Endothelial cell of umbilical vein (primary cell): ENCODE measurements around the gene TOE1. TPM values are rescaled to one million over a fixed set of nuclear protein-coding genes. Genes with fewer than 3 reads are reported as not detected.

ENCODE experiments used
- BruUV-seq: library from RNA; stranded (reverse); fragments of 400-500 nt; replicated peaks from 2 replicates; lab custom pipeline; 2021; lab: Mats Ljungman, UMichigan
- CTCF ChIA-PET: fragments of 300-600, 350-600 bp; sonication (Branson Sonifier 250); formaldehyde crosslinking; loops from one replicate; lab custom pipeline; 2021; ENCODE audit warnings: antibody characterized with exemption, inconsistent platforms; lab: Charles Lee
- POLR2A ChIA-PET: fragments of 300-600, 350-600 bp; sonication (Branson Sonifier 250); formaldehyde crosslinking; loops from one replicate; lab custom pipeline; 2021; ENCODE audit warnings: antibody characterized with exemption, inconsistent platforms; lab: Charles Lee
- DNase-seq: peaks from one replicate; pipeline ENCODE4 v3.0.0-alpha.2; 2011; ENCODE audit warnings: low read depth, low spot score
- FAIRE-seq: peaks from 2 replicates; lab custom pipeline; 2011; peaks lifted over from hg19 to GRCh38; lab: Jason Lieb, UNC
- H2AFZ ChIP-seq: 2 replicates; pipeline ENCODE4 v1.6.0; 2012; ENCODE audit warnings: low read depth, low read length, control low read depth, inconsistent platforms
- H3K27ac ChIP-seq: 2 replicates; pipeline ENCODE4 v1.5.1; 2011; ENCODE audit warnings: low read depth, mild to moderate bottlenecking, control low read depth, low read length, moderate library complexity; ENCODE audit not compliant: insufficient read depth
- H3K27me3 ChIP-seq, 2 experiments: 2 replicates each; pipeline versions ENCODE4 v1.6.0 to v1.6.1; 2011; ENCODE audit warnings: low read length in 2 of 2, mixed read lengths in 1 of 2; ENCODE audit not compliant: control insufficient read depth in 2 of 2, insufficient read depth in 2 of 2
- H3K36me3 ChIP-seq, 2 experiments: 2 replicates in 1 of 2; 3 replicates in 1 of 2; pipeline ENCODE4 v1.5.1; 2011; ENCODE audit warnings: low read length in 2 of 2, mild to moderate bottlenecking in 1 of 2, moderate library complexity in 1 of 2; ENCODE audit not compliant: control insufficient read depth in 2 of 2, insufficient read depth in 2 of 2; ENCODE audit errors: extremely low read depth in 1 of 2
- H3K4me1 ChIP-seq: 3 replicates; pipeline ENCODE4 v1.5.1; 2011; ENCODE audit warnings: mild to moderate bottlenecking, low read length; ENCODE audit not compliant: control insufficient read depth, insufficient read depth; ENCODE audit errors: extremely low read depth
- H3K4me2 ChIP-seq: 2 replicates; pipeline ENCODE4 v1.6.1; 2011; ENCODE audit warnings: low read length, control low read depth, mixed read lengths; ENCODE audit not compliant: insufficient read depth
- H3K4me3 ChIP-seq, 3 experiments: fragments of 200-600 bp in 1 of 3; sonication (generic), shearing (Covaris generic) in 1 of 3; replicated peaks in 1 of 3; 2 replicates each; pipeline ENCODE4 v1.5.1; 2011 to 2016; ENCODE audit warnings: control low read depth in 3 of 3, low read length in 3 of 3, mild to moderate bottlenecking in 2 of 3, inconsistent platforms in 1 of 3, low read depth in 1 of 3, moderate library complexity in 1 of 3; ENCODE audit not compliant: insufficient read depth in 1 of 3
- H3K79me2 ChIP-seq: 2 replicates; pipeline ENCODE4 v1.6.0; 2012; ENCODE audit warnings: low read length, inconsistent platforms; ENCODE audit not compliant: control insufficient read depth, insufficient read depth
- H3K9ac ChIP-seq: replicated peaks from 2 replicates; pipeline ENCODE3; 2011; ENCODE audit warnings: low read length, control low read depth; ENCODE audit not compliant: insufficient read depth; ENCODE audit errors: extremely low read depth
- H3K9me1 ChIP-seq: replicated peaks from 3 replicates; pipeline ENCODE4 v1.6.0; 2011; ENCODE audit warnings: mild to moderate bottlenecking, low read length; ENCODE audit not compliant: control insufficient read depth, insufficient read depth; ENCODE audit errors: extremely low read depth
- H3K9me3 ChIP-seq: replicated peaks from 2 replicates; pipeline ENCODE4 v1.5.1; 2012; ENCODE audit warnings: low read length, inconsistent platforms; ENCODE audit not compliant: control insufficient read depth, insufficient read depth
- H4K20me1 ChIP-seq: replicated peaks from 2 replicates; pipeline ENCODE3; 2011; ENCODE audit warnings: mild to moderate bottlenecking, low read length; ENCODE audit not compliant: control insufficient read depth, insufficient read depth; ENCODE audit errors: extremely low read depth
- EZH2 ChIP-seq: IDR thresholded peaks from 2 replicates; pipeline ENCODE4 v1.6.1; 2012; ENCODE audit warnings: borderline replicate concordance, low read depth, mild to moderate bottlenecking, moderate library complexity, low read length, inconsistent platforms; ENCODE audit not compliant: severe bottlenecking
- FOS ChIP-seq: IDR thresholded peaks from 2 replicates; pipeline ENCODE4 v1.6.1; 2011; ENCODE audit warnings: mild to moderate bottlenecking, low read length, moderate library complexity, borderline replicate concordance; ENCODE audit not compliant: insufficient read depth
- GATA2 ChIP-seq: IDR thresholded peaks from 2 replicates; pipeline ENCODE4 v1.7.0; 2011; ENCODE audit warnings: low read depth, mild to moderate bottlenecking, moderate library complexity, mixed read lengths, low read length; ENCODE audit not compliant: insufficient read length, insufficient read depth
- JUN ChIP-seq: IDR thresholded peaks from 2 replicates; pipeline ENCODE4 v1.6.1; 2011; ENCODE audit warnings: borderline replicate concordance, low read depth; ENCODE audit not compliant: insufficient read length, insufficient read depth
- MYC ChIP-seq: IDR thresholded peaks from one replicate; pipeline ENCODE4 v1.6.1; 2011; ENCODE audit warnings: mild to moderate bottlenecking, low read depth, low read length
- POLR2A ChIP-seq: IDR thresholded peaks from 2 replicates; pipeline ENCODE4 v1.6.1; 2012; ENCODE audit warnings: low read depth, mild to moderate bottlenecking, control low read depth, low read length
- POLR2AphosphoS5 ChIP-seq: IDR thresholded peaks from 2 replicates; pipeline ENCODE4 v1.6.1; 2012; ENCODE audit warnings: low read depth, mild to moderate bottlenecking, control low read depth, low read length, moderate library complexity; ENCODE audit not compliant: insufficient read depth
- dilution Hi-C: fragments of 300-500 bp; cut with MboI; formaldehyde crosslinking; loops from one replicate; pipeline ENCODE4 v1.15.0; 2019; ENCODE audit warnings: low sequenced_read_pairs; ENCODE audit not compliant: extremely low pct_ligation_motif_present
- intact Hi-C: fragments of 100-400 bp; cut with micrococcal nuclease; formaldehyde crosslinking; loops from one replicate; pipeline ENCODE4 v1.10.0; 2022
- polyA plus RNA-seq, 4 experiments: library from polyadenylated mRNA; depleted of rRNA in 3 of 4; stranded (reverse) in 3 of 4; unstranded in 1 of 4; fragments of >200 nt; gene quantifications; 2 replicates each; pipeline versions ENCODE4 v1.2.1 to v1.2.3, GENCODE V29; 2011 to 2012; ENCODE audit warnings: missing spikeins in 1 of 4
- total RNA-seq: library from RNA; stranded (reverse); gene quantifications from 2 replicates; pipeline ENCODE4 v1.2.3, GENCODE V29; 2021
- TF ChIP-seq, protein P1 (sequence below), 2 donors: IDR thresholded peaks; 1 replicate in 1 of 2; 2 replicates in 1 of 2; pipeline ENCODE4 v1.5.1; 2011; ENCODE audit warnings: low read length in 2 of 2, mild to moderate bottlenecking in 2 of 2, moderate library complexity in 2 of 2, control low read depth in 1 of 2, inconsistent platforms in 1 of 2, low read depth in 1 of 2; ENCODE audit not compliant: insufficient read depth in 1 of 2; ENCODE audit errors: extremely low read depth in 1 of 2
- TF ChIP-seq, protein P2 (sequence below): IDR thresholded peaks from 2 replicates; pipeline ENCODE4 v1.6.1; 2011; ENCODE audit not compliant: insufficient read depth, insufficient read length

TOE1 gene
- total and polyA plus RNA-seq, 2 donors (not counting 3 experiments of a cell fraction or from before 2014, with no cell fraction given): 16.3 to 24.9 TPM

DNA sequence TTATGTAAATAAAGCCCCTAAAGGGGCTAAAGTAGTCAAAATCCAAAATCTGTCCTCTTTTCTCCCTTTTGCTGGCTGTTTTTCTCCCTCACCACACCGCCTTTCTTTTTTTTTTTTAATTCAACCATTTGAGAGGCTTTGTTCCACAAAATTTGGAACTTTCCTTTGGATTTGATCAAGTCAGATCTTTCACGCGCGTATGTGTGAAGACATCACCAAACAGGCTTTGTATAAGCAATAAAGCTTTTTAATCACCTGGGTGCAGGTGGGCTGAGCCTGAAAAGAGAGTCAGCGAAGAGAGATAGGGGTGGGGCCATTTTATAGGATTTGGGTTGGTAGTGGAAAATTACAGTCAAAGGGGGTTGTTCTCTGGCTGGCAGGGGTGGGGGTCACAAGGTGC, 18.5 kb upstream of the TOE1 start:
- DNase-seq: no peak
- dilution Hi-C loops: no loop called here
- H3K79me2 ChIP-seq: no peaks in the 10 kb centered on the region
- POLR2A ChIA-PET: no interaction called here
- no TSS peak for BruUV-seq
- H3K9me3 ChIP-seq: no peaks in the 10 kb centered on the region
- H4K20me1 ChIP-seq: no peaks in the 10 kb centered on the region
- no peak overlapping the region for H3K27ac ChIP-seq
- no peak for TF ChIP-seq GATA2
- no peak for TF ChIP-seq JUN
- TF ChIP-seq EZH2: no peak
- TF ChIP-seq POLR2A: no peak
- TF ChIP-seq MYC: no peak
- no peak for TF ChIP-seq FOS
- H2AFZ ChIP-seq: no peak overlapping the region
- peaks cover 0 to 2% of the 10 kb centered on the region in 2 experiments for H3K27me3 ChIP-seq
- no peak overlapping the region for H3K4me3 ChIP-seq
- H3K4me1 ChIP-seq: peaks cover 6% of the 10 kb centered on the region
- FAIRE-seq: no peak
- H3K4me2 ChIP-seq: no peak overlapping the region
- H3K9ac ChIP-seq: no peak overlapping the region
- no peaks in the 10 kb centered on the region for H3K9me1 ChIP-seq
- intact Hi-C loops: no loop called here
- CTCF ChIA-PET: interaction anchor here (1.4 kb wide), 1 partner anchor 13 kb away, joined by 3 read pairs; no protein-coding TSS in a partner anchor
- no peaks in the 10 kb centered on the region for H3K36me3 ChIP-seq

DNA sequence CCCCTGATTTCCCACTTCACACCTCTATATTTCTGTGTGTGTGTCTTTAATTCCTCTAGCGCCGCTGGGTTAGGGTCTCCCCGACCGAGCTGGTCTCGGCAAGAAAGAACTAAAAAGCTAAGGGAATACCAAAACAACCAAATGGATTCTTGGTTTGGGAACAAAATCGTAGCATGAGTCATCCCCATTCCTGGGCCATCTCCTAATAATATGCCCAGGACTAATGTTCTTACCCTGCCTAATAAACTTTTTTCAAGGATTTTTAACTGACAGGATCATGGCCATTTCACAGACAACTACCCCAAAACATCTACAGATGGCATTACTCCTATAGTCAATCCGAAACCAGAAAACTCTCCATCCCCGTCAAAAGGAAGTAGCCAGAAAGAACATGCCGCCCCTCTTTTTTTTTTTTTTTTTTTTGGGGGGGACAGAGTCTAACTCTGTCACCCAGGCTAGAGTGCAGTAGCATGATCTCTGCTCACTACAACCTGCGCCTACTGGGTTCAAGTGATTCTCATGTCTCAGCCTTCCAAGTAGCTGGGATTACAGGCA, 17.4 kb upstream of the TOE1 start:
- no peaks in the 10 kb centered on the region for H4K20me1 ChIP-seq
- DNase-seq (no peak), FAIRE-seq (no peak)
- no peak overlapping the region for H3K4me3 ChIP-seq
- no peaks in the 10 kb centered on the region for H3K27me3 ChIP-seq
- no peak overlapping the region for H3K9ac ChIP-seq
- H3K9me1 ChIP-seq: no peaks in the 10 kb centered on the region
- POLR2A ChIA-PET: no interaction called here
- no TSS peak for BruUV-seq
- H3K4me2 ChIP-seq: no peak overlapping the region
- no peak overlapping the region for H2AFZ ChIP-seq
- TF ChIP-seq FOS (no peak), MYC (no peak), POLR2A (no peak), EZH2 (no peak), JUN (no peak), POLR2AphosphoS5 (no peak), GATA2 (no peak)
- TF ChIP-seq, protein P1, sequence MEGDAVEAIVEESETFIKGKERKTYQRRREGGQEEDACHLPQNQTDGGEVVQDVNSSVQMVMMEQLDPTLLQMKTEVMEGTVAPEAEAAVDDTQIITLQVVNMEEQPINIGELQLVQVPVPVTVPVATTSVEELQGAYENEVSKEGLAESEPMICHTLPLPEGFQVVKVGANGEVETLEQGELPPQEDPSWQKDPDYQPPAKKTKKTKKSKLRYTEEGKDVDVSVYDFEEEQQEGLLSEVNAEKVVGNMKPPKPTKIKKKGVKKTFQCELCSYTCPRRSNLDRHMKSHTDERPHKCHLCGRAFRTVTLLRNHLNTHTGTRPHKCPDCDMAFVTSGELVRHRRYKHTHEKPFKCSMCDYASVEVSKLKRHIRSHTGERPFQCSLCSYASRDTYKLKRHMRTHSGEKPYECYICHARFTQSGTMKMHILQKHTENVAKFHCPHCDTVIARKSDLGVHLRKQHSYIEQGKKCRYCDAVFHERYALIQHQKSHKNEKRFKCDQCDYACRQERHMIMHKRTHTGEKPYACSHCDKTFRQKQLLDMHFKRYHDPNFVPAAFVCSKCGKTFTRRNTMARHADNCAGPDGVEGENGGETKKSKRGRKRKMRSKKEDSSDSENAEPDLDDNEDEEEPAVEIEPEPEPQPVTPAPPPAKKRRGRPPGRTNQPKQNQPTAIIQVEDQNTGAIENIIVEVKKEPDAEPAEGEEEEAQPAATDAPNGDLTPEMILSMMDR (IDR thresholded peaks at IDR 0.05; ENCODE audit: extremely low read depth in 1 of 2, insufficient read depth in 1 of 2, low read depth in 1 of 2, low read length in 2 of 2): no peak
- TF ChIP-seq, protein P2, sequence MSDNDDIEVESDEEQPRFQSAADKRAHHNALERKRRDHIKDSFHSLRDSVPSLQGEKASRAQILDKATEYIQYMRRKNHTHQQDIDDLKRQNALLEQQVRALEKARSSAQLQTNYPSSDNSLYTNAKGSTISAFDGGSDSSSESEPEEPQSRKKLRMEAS: no peak
- intact Hi-C loops: no loop called here
- H3K9me3 ChIP-seq: no peaks in the 10 kb centered on the region
- H3K27ac ChIP-seq: no peak overlapping the region
- H3K79me2 ChIP-seq: peaks cover 3% of the 10 kb centered on the region
- peaks cover 14% of the 10 kb centered on the region for H3K4me1 ChIP-seq
- dilution Hi-C loops: no loop called here
- CTCF ChIA-PET: no interaction called here
- no peaks in the 10 kb centered on the region for H3K36me3 ChIP-seq
